K562 (cell line): Measurements from ENCODE around the gene CTRB2. TPM values are rescaled to one million over a fixed set of nuclear protein-coding genes. Genes with fewer than 3 reads are reported as not detected.

Experiments
- ATF1 ChIP-seq, 2 experiments: fragments of 450-650 bp in 1 of 2; IDR thresholded peaks; 2 replicates each; pipeline ENCODE4 v1.6.1; 2016; ENCODE audit warnings: missing compliant biosample characterization in 1 of 2, missing genetic modification characterization in 1 of 2
- ATF7 ChIP-seq: fragments of 450-650 bp; IDR thresholded peaks from 2 replicates; pipeline ENCODE4 v1.7.1; 2014; ENCODE audit warnings: mild to moderate bottlenecking, moderate library complexity
- BMI1 ChIP-seq: fragments of 150-350 bp; IDR thresholded peaks from 2 replicates; pipeline ENCODE4 v1.6.1; 2014; ENCODE audit warnings: low read length
- FIP1L1 ChIP-seq: fragments of 200-400 bp; formaldehyde crosslinking; IDR thresholded peaks from 2 replicates; pipeline ENCODE4 v1.6.1; 2018; ENCODE audit warnings: mild to moderate bottlenecking, low read depth, low read length; ENCODE audit not compliant: poor library complexity, severe bottlenecking
- GABPB1 ChIP-seq: sonication (generic); formaldehyde crosslinking; IDR thresholded peaks from 2 replicates; pipeline ENCODE4 v1.8.0; 2022; ENCODE audit warnings: mild to moderate bottlenecking, missing genetic modification reagents
- KAT7 ChIP-seq: sonication (generic); formaldehyde crosslinking; IDR thresholded peaks from 2 replicates; pipeline ENCODE4 v1.8.0; 2022; ENCODE audit warnings: missing genetic modification reagents, mild to moderate bottlenecking, borderline replicate concordance
- MTA2 ChIP-seq: fragments of 450-650 bp; IDR thresholded peaks from 2 replicates; pipeline ENCODE4 v1.6.1; 2016; ENCODE audit warnings: low read depth
- MTA3 ChIP-seq: fragments of 450-650 bp; formaldehyde crosslinking; IDR thresholded peaks from 2 replicates; pipeline ENCODE4 v1.6.1; 2017; ENCODE audit warnings: mild to moderate bottlenecking, borderline replicate concordance
- MXD1 ChIP-seq: fragments of 250-450 bp; sonication (Bioruptor Pico); IDR thresholded peaks from 2 replicates; pipeline ENCODE4 v1.8.0; 2021; ENCODE audit warnings: borderline replicate concordance, mild to moderate bottlenecking, moderate library complexity; ENCODE audit not compliant: poor library complexity, severe bottlenecking
- MXI1 ChIP-seq: IDR thresholded peaks from 2 replicates; pipeline ENCODE4 v1.6.1; 2011; ENCODE audit warnings: low read depth, mild to moderate bottlenecking, improper control_type of control experiment, low read length
- RBFOX2 ChIP-seq: fragments of 200-400 bp; formaldehyde crosslinking; IDR thresholded peaks from 2 replicates; pipeline ENCODE4 v1.6.1; 2017; ENCODE audit warnings: low read depth, mild to moderate bottlenecking, low read length, moderate library complexity
- RHOXF2B ChIP-seq: fragments of 250-450 bp; sonication (Bioruptor Pico); conservative IDR thresholded peaks from 2 replicates; pipeline ENCODE4 v1.5.1; 2021
- SIN3A ChIP-seq, 2 experiments: fragments of 150-350 bp in 1 of 2; IDR thresholded peaks; 2 replicates each; pipeline ENCODE4 v1.6.1; 2011 to 2016; ENCODE audit warnings: borderline replicate concordance in 2 of 2, low read depth in 2 of 2, low read length in 2 of 2, mild to moderate bottlenecking in 2 of 2, moderate library complexity in 2 of 2; ENCODE audit not compliant: control insufficient read depth in 1 of 2
- SMARCA4 ChIP-seq: fragments of 450-650 bp; IDR thresholded peaks from 2 replicates; pipeline ENCODE4 v1.6.1; 2016
- SMARCC2 ChIP-seq: fragments of 450-650 bp; IDR thresholded peaks from 2 replicates; pipeline ENCODE4 v1.6.1; 2017; ENCODE audit warnings: antibody characterized with exemption, moderate library complexity, mild to moderate bottlenecking, low read depth
- U2AF1 ChIP-seq: fragments of 200-400 bp; formaldehyde crosslinking; optimal IDR thresholded peaks from 2 replicates; pipeline ENCODE3; 2017; ENCODE audit warnings: mild to moderate bottlenecking, low read depth, low read length, moderate library complexity
- XRCC4 ChIP-seq: IDR thresholded peaks from one replicate; pipeline ENCODE4 v1.6.1; 2011; ENCODE audit not compliant: insufficient read depth, insufficient read length; ENCODE audit errors: extremely low read depth
- ZBTB11 ChIP-seq, 3 experiments: fragments of 200-800 bp in 1 of 3; fragments of 250-450 bp in 1 of 3; fragments of 450-650 bp in 1 of 3; sonication (Bioruptor Pico) in 1 of 3; sonication (Bioruptor generic) in 1 of 3; formaldehyde crosslinking in 1 of 3; IDR thresholded peaks; 2 replicates each; pipeline versions ENCODE4 v1.6.1 to v1.8.0; 2016 to 2022; ENCODE audit warnings: mild to moderate bottlenecking in 2 of 3, missing genetic modification characterization in 2 of 3, missing compliant biosample characterization in 1 of 3, moderate library complexity in 1 of 3
- ZFX ChIP-seq: sonication (generic); formaldehyde crosslinking; IDR thresholded peaks from 2 replicates; pipeline ENCODE4 v1.8.0; 2022; ENCODE audit warnings: mild to moderate bottlenecking, missing genetic modification reagents, moderate library complexity
- ZNF23 ChIP-seq: fragments of 250-450 bp; sonication (Bioruptor Pico); IDR thresholded peaks from 2 replicates; pipeline ENCODE4 v1.4.0; 2020; ENCODE audit warnings: mild to moderate bottlenecking
- polyA plus RNA-seq, 8 experiments: library from polyadenylated mRNA; depleted of rRNA in 4 of 8; stranded (reverse) in 5 of 8; unstranded in 3 of 8; fragments of >200 nt; fragmentation: Nextera tagmentation in 2 of 8; fragmentation: Illumina TruSeq in 1 of 8; extraction: Ambion mirVana in 2 of 8; extraction: Trizol in 1 of 8; gene quantifications; 2 replicates each; pipeline versions ENCODE4 v1.2.1 to v1.2.3, GENCODE V29; 2011 to 2014; ENCODE audit warnings: inconsistent platforms in 1 of 8, missing spikeins in 1 of 8
- total RNA-seq, 7 experiments: library from RNA; depleted of rRNA in 6 of 7; stranded (reverse); fragments of >200 nt in 6 of 7; fragmentation: Illumina TruSeq in 2 of 7; extraction: Trizol in 2 of 7; gene quantifications; 2 replicates each; pipeline versions ENCODE4 v1.2.1 to v1.2.3, GENCODE V29; 2011 to 2021; ENCODE audit warnings: low replicate concordance in 1 of 7
- TF ChIP-seq, protein P1 (sequence below), 2 experiments: IDR thresholded peaks; 2 replicates each; pipeline ENCODE4 v1.6.1; 2012; ENCODE audit warnings: improper control_type of control experiment in 2 of 2, low read depth in 2 of 2, low read length in 2 of 2, borderline replicate concordance in 1 of 2

CTRB2 gene
- total and polyA plus RNA-seq, 9 of the 15 experiments (the other 6 are each of a cell fraction or from before 2014, with no cell fraction given): 5.1 TPM; not detected in 8

GRCh38 chr16:75250809-75251279 is 43.9 kb upstream of the CTRB2 start (continued):
- no peak for TF ChIP-seq MXI1
- TF ChIP-seq, protein P1, sequence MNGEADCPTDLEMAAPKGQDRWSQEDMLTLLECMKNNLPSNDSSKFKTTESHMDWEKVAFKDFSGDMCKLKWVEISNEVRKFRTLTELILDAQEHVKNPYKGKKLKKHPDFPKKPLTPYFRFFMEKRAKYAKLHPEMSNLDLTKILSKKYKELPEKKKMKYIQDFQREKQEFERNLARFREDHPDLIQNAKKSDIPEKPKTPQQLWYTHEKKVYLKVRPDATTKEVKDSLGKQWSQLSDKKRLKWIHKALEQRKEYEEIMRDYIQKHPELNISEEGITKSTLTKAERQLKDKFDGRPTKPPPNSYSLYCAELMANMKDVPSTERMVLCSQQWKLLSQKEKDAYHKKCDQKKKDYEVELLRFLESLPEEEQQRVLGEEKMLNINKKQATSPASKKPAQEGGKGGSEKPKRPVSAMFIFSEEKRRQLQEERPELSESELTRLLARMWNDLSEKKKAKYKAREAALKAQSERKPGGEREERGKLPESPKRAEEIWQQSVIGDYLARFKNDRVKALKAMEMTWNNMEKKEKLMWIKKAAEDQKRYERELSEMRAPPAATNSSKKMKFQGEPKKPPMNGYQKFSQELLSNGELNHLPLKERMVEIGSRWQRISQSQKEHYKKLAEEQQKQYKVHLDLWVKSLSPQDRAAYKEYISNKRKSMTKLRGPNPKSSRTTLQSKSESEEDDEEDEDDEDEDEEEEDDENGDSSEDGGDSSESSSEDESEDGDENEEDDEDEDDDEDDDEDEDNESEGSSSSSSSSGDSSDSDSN (IDR thresholded peaks at IDR 0.05; ENCODE audit: borderline replicate concordance in 1 of 2, low read depth in 2 of 2, low read length in 2 of 2): peak; percentile 45 to 51; a peak in 1 of 4 replicates
- no peak for TF ChIP-seq ATF1 (CRISPR knock-in tag; IDR thresholded peaks at IDR 0.05)
- TF ChIP-seq ATF1 (tag; IDR thresholded peaks at IDR 0.05): 0 out of 2 replicates have a peak, but pooled peaks have one; percentile 18
- 0 out of 6 replicates have a peak, but pooled peaks of 1 of the 3 experiments have one; percentile 13 for TF ChIP-seq ZBTB11 (CRISPR knock-in tag; IDR thresholded peaks at IDR 0.05)
- no peak for TF ChIP-seq BMI1
- peak; percentile 72 for TF ChIP-seq ZFX (CRISPR knock-in tag)
- TF ChIP-seq KAT7 (CRISPR knock-in tag): 0 out of 2 replicates have a peak, but pooled peaks have one; percentile 57
- TF ChIP-seq RHOXF2B (CRISPR knock-in tag): no peak
- no peak for TF ChIP-seq SIN3A (IDR thresholded peaks at IDR 0.05; ENCODE audit: borderline replicate concordance in 2 of 2, control insufficient read depth in 1 of 2, low read depth in 2 of 2, low read length in 2 of 2)
- TF ChIP-seq SMARCA4: no peak
- no peak for TF ChIP-seq ZNF23
- 0 out of 2 replicates have a peak, but pooled peaks have one; percentile 32 for TF ChIP-seq GABPB1
- TF ChIP-seq MTA2: no peak
- peak; percentile 29; the same call in 1 of the 2 replicates for TF ChIP-seq MTA3
- TF ChIP-seq MXD1 (CRISPR knock-in tag): no peak
- TF ChIP-seq XRCC4: no peak
- no peak for TF ChIP-seq SMARCC2
- peak; percentile 82 for TF ChIP-seq FIP1L1
- TF ChIP-seq RBFOX2: peak; percentile 63; the same call in 1 of the 2 replicates
- TF ChIP-seq U2AF1: peak; percentile 43
- TF ChIP-seq ATF7: 0 out of 2 replicates have a peak, but pooled peaks have one; percentile 18
